GM18499 (cell line): ENCODE results near the gene TMPRSS11B.
"Not testable (repeated sequence)": the region's sequence is repeated elsewhere in the genome, so short reads cannot be mapped to it uniquely, and the experiment has no call there.

ENCODE experiments used
- ATAC-seq: cut with Tn5 transposase; IDR thresholded peaks from one replicate; pipeline ENCODE4 v1.9.1; 2021; ENCODE audit warnings: moderate number of reproducible peaks; ENCODE audit not compliant: insufficient read depth, unreplicated experiment

Gene TMPRSS11B

DNA sequence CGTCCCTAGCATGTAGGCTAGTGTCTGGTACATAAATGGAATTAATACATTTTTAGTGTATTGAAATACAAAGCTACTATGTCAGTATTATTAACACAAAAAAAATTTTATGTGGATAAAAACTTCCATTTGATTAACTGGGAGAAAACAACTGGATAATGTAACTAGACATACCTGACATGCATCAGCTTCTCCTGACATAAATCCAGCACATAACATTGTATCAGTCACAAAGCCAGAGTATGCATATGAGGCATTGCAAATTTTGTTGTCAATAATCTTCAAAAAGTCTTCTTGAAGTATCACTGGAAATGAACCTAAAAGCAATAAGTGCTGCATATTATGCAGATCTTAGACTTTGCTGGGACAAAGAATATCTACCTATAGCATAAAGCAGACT lies 16.9 kb downstream of the TMPRSS11B start:
- ATAC-seq: no peak

DNA sequence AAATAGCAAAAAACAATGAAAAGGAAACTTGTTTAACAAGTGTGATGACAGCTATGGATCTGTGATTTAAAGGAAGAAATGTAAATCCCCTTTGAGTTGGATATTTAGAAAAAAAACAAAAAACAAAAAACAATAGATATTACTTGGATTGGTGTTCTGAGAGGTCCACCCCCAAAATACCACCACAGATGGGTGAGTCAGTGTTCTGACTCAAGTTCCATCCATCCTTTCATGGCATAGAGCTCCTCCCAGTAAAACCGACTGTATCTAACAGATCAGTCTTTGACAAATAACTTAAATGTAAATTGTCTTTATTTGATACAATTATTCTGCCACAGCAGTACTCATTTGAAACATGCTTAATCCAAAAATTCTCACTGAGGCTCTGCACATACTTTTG lies 27.4 kb downstream of the TMPRSS11B start:
- ATAC-seq: no peak

DNA sequence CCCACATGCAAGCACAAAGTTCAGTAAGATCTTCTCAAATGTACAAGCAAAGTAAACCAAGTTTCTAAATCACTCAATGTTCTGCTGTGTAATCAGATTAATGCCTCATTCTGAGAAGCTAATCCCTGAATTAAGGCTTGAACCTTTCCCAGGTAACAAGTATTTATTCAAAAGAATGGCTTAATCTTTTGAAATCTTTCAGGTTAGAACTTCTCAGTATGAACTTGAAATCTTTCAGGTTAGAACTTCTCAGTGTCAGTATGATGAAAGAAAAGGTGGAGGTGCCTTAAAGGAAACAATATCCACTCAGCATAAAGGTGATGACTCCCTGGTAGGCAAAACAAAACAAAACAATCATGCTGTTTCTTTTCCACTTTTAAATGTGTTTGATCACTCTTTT lies 29.0 kb downstream of the TMPRSS11B start:
- no peak for ATAC-seq

DNA sequence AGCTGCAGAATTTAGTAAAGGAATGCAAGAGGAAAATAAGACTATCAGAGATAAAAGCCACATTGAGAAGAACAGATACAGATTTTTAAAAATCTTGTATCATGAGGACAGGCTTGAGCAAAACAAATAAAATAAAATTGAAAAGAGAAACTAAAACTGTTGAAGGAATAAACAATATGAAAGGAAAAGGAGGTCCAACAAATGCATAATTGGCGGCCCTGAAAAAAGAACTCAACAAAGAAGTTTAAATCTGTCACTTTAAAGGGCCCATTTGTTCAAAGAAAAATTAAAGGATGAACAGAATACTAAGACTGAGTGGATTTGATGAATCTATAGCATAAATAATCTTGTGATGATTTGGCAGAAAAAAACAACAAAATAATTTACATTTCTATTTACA lies 36.5 kb downstream of the TMPRSS11B start:
- ATAC-seq: no peak

DNA sequence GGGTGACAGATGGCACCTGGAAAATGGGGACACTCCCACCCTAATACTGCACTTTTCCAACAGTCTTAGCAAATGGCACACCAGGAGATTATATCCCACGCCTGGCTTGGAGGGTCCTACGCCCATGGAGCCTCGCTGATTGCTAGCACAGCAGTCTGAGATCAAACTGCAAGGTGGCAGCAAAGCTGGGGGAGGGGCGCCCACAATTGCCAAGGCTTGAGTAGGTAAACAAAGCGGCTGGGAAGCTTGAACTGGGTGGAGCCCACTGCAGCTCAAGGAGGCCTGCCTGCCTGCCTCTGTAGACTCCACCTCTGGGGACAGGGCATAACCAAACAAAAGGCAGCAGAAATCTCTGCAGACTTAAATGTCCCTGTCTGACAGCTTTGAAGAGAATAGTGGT lies 51.2 kb downstream of the TMPRSS11B start:
- not testable (repeated sequence) for ATAC-seq

DNA sequence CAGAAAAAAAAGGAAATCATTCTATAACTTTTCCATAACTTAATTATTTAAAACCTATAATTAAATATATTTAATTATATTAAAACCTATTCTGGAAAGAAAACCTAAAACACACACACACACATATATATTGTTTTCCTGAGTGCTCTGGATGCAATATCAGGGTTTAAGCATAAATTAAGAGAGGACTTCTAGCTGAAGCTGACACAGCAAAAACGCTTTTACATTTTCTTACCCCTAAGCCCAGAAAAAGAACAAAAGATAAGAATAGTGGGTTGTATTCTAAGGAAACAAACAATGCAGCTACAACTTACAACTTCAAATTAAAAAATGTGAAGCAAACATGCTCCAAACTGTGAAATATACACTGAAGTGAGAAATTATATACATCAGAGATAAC lies 52.3 kb downstream of the TMPRSS11B start:
- no peak for ATAC-seq

DNA sequence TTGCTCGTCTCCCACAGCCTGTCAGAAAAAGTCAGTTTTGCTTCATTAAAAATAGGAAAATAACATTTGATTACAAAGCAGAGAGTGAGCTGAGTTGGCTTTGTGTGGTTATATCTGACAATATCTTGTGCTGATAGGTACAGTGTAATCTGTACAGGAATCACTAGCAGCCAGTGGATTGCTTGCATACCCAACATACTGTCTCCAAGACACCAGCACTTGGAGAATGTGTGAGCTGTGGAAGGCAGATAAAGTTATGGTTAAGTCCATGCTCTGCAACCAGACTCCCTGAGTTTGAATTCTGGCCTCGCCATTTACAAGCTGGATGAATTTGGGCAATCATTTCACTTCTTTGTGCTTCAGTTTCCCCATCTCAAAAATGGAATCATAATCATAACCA lies 58.3 kb downstream of the TMPRSS11B start:
- ATAC-seq: no peak

DNA sequence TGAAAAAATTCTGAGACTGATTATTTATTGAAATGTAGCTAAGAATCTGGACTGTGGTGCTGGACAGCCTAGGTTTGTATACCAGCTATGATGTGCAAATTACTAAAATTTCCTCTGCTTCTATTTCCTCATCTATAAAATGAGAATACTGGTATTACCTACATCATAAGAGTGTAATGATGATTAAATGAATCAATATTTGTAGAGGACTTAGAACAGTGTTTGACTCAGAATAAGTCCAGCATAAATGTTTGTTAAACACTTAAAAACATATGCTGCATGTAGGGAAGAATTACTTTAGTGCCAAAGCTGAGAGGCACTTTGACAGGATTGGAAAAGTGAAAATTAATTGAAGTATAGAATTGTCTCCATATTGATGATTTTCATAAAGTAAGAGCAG lies 60.6 kb downstream of the TMPRSS11B start:
- ATAC-seq: no peak

DNA sequence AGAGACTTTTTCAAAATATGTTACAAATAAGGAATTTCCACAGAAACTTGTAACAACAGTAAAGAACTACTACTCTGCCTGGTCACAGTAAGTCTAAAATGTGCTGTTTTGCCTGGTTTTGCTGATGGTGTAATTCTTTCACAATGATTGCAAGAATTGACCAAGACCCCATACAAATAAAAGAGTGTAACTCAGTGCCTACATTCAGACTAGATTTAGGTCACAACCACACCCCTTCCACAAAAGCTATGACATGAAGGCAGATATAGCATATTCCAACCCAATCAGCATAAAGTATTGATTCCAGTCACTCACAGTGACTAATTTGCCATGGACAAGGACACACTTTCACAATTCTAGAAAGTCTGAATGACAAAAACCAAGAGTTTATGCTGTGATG lies 62.1 kb downstream of the TMPRSS11B start:
- no peak for ATAC-seq

DNA sequence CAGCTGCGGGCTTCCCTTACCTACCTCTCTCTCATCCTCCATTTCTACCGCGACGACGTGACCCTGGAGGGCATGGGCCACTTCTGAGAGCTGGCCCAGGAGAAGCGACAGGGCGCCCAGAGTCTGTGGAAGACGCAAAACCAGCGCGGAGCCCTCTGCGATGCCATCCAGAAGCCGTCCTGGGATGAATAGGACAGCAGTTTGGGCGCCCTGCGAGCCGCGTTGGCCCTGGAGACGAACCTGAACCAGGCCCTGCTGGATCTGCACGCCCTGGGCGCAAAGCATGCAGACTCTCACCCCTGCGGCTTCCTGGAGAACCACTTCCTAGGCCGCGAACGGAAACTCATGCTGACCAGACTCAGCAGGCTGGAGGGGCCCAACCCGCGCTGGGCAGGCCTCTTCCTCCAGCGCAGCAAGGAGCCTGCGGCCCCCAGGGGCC lies 63.1 kb downstream of the TMPRSS11B start:
- no peak for ATAC-seq

DNA sequence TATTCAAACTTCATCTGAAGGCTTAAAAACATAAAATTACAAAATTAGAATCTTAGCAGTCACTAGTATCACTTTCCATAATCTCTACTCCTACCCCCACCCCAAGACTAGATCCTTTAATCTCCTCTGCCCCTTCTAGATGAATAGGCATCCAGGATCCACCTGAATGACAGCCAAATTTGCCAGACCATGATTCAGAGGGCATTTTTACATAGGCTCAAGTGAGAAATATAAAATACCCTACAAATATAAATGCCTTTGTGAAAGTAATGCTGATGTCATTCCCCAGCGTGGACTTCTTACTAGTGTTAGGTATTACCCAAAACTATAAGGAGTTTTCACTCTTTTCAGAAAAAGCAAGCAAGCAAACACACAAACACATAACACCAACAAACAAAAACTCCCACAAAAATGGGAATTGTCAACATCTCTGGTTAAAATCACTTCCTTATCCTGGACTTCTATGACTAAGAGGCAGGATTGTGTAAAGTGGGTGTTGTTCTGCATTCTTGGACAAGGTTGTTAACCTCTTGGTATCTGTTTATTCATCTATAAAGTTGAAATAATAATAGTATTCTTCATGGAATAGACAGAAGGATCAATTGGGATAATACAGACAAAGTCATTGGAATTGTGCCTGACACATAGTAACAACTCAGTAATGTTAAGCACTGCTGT lies 64.5 kb downstream of the TMPRSS11B start:
- no peak for ATAC-seq

DNA sequence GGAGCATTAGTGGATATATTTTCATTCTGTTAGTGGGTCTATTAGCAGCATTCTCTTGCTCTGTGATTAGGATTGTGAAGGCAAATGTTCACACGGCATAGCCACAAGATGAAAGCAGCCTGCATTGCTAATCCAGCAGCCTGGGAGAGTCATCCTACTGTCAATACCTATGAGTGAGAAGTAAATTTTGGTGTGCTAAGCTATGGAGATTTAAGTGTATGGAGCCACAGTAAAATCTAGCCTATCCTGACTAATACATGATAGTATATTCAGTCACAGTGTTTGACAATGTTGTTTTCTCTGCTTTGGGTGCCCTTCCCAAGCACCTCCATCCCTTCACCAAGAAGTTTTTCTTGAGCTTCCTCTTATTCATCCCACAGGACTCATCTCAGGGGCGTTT lies 68.6 kb downstream of the TMPRSS11B start:
- ATAC-seq: no peak
